GM21423 (cell line): ENCODE measurements around the gene IPO5.
"Not testable (repeated sequence)": the region's sequence is repeated elsewhere in the genome, so short reads cannot be mapped to it uniquely, and the experiment has no call there.

Experiments
- ATAC-seq: cut with Tn5 transposase; IDR thresholded peaks from one replicate; pipeline ENCODE4 v1.9.1; 2021; ENCODE audit warnings: mild to moderate bottlenecking, moderate library complexity; ENCODE audit not compliant: unreplicated experiment

Gene IPO5

DNA sequence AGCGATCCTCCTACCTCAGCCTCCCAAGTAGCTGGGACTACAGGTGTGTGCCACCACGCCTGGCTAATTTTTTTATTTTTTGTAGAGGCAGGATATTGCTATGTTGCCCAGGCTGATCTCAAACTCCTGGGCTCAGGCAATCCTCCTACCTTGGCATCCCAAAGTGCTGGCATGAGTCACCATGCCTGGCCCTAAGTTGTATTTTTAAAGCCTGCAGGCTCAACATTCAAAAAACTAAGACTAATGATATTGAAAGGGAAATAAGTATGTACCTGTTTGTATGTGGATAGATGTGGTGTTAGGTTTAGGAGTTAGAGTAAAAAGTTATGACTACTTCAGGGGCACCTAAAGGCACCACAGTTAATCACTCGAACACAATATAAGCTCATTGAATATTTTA, 5.4 kb upstream of the IPO5 start:
- no peak for ATAC-seq

DNA sequence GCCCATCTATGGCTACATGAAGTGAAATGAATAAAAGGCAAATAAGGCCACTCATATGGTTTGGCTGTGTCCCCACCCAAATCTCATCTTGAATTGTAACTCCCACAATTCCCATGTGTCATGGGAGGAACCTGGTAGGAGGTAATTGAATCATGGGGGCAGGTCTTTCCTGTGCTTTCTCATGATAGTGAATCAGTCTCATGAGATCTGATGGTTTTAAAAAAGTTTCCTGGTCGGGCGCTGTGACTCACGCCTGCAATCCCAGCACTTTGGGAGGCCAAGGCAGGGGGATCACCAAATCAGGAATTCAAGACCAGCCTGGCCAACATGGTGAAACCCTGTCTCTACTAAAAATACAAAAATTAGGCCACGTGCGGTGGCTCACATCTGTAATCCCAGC, 4.2 kb upstream of the IPO5 start:
- not testable (repeated sequence) for ATAC-seq

DNA sequence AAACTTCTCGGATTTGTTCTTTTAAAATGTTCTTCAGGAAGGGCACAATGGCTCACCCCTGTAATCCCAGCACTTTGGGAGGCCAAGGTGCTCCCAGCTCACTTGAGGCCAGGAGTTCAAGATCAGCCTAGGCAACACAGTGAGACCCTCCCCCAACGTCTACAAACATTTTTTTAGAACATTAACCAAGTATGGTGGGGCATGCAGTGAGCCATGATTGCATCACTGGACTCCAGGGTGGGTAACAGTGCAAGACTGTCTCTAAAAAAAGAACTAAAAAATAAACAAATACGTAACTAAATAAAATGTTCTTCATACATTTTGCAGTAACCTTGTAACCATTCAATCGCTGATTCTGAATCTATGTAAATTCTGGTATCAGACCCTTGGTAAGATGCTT, 2.1 kb upstream of the IPO5 start:
- no peak for ATAC-seq

DNA sequence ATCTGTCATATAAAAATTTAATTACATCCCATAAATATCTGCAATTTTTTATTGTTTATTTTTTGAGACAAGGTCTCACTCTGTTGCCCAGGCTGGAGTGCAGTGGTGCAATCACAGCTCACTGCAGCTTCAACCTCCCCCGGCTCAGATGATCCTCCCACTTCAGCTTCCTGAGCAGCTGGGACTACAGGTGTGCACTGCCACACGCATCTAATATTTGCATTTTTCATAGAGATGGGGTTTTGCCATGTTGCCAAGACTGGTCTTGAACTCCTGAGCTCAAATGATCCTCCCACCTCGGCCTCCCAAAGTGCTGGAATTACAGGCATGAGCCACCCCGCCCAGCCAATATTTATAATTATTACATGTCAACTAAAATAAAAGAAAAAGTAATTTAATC, 644 bp upstream of the IPO5 start:
- peak; percentile 65 for ATAC-seq

DNA sequence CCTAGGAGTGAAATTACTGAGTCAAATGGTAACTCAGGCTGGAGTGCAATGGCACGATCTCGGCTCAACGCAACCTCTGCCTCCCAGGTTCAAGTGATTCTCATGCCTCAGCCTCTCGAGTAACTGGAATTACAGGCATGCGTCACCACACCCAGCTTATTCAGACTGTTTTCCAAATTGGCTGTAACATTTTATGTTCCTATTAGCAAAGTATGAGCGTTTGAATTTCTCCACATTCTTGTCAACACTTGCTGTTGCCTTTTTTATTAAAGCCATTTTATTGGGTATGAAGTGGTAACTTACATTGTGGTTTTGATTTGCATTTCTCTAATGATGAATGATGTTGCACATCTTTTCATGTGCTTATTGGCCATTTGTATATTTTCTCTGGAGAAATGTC, 7.9 kb downstream of the IPO5 start:
- no peak for ATAC-seq

DNA sequence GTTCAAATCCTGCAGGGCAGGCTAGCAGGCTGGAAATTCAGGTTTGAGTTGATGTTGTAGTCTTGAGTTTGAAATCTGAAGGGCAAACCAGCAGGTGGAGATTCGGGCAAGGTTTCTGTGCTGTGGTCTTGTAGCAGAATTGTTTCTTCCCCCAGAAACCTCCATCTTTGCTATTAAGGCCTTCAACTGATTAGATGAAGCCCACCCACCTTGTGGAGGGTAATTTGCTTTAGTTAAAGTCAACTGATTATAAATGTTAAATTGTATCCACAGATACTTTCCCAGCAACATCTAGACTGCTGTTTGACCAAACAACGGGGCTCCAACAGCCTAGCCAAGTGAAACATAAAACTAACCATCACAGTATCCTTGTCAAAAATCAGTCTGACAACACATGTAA, 9.4 kb downstream of the IPO5 start:
- no peak for ATAC-seq

DNA sequence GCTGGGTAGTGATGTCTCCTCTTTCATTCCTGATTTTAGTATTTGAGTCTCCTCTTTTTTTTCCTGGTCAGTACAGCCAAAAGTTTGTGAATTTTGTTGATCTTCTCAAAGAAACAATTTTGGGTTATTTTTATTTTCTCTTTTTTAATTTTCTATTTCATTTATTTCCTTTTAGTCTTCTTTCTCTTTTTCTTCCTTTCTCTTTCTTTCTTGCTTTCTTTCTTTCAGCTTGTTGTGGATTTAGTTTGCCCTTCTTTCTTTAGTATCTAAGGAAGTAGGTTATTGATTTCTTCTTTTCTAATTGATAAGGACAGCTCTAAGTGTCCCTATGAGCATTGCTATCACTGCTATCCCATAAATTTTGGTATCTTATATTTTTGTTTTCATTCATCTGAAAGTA, 13.8 kb downstream of the IPO5 start:
- no peak for ATAC-seq

DNA sequence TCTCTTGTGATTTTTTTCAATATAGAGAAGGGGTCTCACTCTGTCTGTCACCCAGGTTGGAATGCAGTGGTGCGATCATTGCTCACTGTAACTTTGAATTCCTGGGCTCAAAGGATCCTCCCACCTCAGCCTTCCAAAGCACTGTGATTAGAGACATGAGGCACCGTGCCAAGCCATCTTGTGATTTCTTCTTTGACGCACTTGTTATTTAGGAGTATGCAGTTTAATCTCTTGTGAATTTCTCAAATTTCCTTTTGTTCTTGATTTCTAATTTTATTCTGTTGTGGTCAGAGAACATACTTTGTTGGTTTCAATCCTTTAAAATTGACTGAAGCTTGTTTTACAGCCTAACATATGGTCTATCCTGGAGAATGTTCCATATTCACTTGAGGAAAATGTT, 14.5 kb downstream of the IPO5 start:
- no peak for ATAC-seq

DNA sequence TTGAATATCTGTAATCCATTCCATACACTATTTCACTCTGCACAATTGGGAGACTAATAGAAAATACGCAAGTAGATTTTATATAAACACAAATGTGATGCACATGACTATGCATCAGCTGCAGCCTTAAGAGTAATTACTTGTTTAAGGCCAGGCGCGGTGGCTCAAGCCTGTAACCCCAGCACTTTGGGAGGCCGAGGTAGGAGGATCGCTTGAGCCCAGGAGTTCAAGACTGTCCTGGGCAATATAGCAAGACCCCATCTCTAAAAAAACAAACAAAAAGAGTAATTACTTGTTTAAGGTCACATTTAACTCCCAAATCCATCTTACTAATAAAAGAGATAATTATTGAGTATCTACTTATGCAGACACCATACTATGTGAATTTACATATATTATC, 18.0 kb downstream of the IPO5 start:
- ATAC-seq: no peak

DNA sequence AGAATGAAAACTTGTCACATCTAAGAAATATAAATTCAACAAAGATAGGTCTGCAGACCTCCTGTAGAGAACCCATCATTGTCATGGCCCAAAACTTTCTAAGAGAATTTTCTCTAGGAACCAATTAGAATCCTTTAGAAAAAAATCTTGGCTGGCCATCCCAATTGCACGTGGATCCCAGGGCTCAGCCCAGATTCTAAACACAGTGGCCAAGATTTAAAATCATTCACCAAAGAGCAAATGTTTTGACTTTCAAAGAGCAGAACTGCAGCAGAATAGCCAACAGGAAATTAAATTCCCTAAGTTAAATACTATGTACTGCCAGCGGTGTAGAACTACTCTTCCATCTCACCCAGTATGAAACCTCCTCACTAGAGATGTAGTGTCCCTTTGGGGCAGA, 21.3 kb downstream of the IPO5 start:
- no peak for ATAC-seq

DNA sequence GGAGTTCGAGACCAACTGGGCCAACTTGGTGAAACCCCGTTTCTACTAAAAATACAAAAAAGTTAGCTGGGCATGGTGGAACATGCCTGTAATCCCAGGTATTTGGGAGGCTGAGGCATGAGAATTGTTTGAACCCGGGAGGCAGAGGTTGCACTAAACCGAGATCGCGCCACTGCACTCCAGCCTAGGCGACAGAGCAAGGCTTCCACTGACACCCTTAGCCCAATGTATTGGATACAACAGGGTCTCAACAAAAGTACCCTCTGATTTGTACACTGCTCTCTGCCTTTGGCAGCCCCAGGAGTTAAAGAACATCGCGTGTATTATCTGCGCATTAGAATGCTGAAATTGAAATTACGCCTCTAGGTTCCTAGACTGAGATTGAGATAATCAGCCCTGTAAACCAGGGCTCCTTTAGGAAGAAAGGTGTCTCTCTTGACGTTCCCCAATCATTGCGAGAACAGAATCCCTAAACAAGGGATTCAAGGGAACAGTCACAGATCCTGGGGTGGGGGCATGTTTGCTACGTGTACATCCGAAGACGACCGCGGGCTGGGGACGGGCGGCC, 21.9 kb downstream of the IPO5 start:
- ATAC-seq: peak; percentile 0

DNA sequence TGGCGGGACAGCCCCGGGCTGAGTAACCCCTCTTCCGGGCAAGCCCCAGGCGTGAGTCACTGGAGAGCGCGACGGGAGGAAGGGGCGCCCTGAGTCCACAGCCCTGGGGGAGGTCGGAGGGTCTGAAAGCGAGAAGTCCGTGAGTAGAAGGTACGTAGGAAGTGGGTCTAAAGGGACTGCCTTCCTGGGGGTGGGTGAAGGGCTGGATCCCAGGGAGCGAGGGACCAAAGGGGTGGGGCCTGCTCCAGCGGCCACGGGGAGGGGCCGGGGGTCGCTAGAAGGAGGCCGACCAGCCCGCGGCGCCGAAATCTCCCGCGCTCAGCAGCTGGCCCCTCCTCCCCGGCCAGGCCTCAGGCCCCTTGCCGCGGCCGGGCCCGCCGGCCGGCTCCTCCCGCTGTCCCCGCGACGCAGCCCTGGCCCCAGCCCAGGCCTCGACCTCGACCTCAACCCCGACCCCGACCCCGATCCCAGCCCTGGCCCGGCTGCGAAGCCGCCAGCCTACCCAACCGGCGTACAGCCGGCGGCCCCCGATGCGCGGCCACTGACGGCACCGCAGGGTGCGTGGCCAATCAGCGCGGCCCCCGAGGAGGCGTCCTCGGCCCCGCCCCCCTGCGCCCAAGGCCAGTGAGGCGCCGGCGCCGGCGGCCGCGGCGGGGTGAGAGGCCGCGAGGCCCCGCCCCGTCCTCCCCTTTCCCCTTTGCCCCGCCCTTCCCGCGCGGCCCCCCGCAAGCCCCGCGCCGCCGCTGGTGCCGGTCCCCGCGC, 22.6 kb downstream of the IPO5 start:
- ATAC-seq: peak; percentile 88

DNA sequence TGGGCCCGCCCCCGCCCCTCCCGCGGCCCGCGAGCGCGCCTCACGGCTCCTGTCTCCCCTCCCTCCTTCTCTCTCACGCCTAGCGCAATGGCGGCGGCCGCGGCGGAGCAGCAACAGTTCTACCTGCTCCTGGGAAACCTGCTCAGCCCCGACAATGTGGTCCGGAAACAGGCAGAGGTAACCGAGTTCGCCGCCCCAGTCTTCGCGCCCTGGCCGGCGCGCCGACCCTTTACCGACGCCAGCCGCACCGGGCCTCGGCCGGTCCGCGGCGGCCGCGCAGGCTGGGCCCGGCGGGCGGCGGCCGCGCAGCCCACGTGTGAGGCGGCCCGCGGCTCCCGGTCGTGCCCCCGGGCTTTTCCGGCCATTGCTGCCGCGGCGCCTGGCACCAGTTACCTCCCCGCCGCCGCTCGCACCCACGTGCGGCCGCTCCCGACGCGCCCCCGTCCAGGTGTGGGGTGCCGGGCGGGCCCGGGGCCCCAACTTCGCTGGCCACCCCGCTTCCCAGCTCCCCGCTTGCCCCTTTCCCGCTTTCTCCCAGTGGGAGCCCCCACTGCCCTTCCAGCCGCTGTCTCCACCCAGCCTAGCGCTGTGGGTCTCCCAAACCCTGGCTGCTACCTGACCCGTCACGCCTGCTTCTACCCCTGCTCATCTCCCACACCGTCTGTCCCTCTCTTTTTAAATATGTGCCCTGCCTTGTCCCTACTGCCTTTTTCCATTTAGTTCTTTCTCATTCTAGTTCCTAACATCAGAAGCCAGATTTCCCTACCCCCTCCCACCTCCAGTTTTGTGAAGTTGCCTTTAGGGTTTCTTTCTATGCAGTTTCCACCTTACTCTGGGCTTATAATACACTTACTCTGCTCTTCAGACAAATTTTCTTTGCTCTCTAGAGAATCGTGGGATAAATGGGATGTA, 23.4 kb downstream of the IPO5 start:
- peak; percentile 29 for ATAC-seq

DNA sequence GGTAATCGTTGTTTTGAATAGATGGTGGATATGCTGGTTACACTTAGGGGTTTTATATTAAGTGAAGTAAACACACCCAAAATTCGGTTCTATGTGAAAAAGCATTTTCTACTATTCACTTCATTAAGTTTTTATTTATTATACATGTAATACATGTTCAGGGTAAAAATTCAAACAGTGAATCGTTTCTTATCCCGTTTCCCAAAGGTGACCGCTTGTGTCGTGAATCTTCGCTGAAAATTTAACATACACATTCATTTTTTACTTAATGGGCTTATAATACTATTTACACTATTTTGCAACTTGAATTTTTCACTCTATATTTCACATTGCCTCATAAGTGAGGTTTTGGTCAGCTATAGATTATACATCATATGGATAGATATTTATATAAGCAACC, 24.5 kb downstream of the IPO5 start:
- ATAC-seq: no peak

DNA sequence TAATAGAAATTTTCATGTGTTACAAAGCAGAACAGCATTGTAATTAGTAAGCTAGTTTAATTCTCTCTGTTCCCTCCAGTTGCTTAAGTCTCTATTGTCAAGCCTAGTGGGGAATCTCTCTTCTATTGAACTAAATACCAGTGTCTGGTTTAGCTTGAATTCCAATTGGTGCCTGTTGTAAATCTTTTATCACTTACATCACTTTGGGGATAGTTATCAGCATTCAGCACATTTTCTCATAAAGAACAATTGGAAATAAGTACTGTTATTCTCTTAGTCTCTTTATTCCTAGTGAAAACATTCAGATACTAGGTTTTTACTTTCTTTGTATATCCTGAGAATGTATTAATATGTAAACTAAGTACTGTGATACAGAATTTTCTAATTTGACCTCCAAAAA, 25.2 kb downstream of the IPO5 start:
- no peak for ATAC-seq

DNA sequence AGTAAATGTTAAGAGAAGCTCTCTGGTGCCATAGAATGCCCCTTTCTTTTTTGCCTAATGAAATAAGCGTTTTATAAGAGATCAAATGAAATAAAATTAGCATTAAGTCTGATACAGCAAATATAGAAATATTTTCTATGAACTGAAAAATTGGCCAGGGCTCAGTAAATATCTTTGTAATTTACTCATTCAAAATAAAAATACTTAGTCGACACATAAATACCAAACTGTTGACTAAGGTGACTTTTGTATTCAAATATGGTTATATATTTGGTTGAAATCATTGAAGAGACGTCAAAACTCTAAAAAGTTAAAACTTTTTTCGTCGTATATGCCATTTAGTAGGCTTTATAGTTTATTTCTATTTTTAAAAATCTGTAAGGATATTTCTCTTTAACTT, 25.6 kb downstream of the IPO5 start:
- no peak for ATAC-seq

DNA sequence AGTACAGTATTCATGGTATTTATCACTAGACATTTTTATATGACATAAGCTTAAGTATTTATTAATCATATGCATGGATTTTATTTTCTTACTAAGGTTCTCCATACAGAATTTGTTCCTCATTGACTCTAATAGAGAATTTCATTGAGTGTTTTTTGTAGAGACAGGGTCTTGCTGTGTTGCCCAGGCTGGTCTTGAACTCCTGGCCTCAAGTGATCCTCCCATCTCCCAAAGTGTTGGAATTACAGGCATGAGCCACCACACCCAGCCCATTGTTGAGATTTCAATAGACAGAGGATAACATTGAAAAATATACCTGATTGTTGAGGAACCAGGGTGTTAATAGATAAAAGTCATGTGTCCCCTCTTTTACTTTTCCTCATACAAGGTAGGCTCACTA, 26.1 kb downstream of the IPO5 start:
- no peak for ATAC-seq

DNA sequence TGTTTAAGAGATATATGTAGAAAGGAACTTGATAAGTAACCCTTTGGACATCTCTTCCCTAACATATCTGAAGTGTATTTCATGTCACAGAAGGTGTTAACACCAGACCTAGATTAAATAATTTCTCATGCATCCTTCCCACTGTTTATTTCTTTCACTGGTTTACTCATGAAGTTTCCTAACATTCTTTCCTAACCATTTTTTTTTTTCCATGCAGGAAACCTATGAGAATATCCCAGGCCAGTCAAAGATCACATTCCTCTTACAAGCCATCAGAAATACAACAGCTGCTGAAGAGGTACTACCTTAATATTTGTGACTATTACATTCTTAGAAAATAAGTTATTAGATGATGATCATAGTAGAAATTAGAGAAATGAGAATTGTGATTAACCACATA, 28.8 kb downstream of the IPO5 start:
- no peak for ATAC-seq

DNA sequence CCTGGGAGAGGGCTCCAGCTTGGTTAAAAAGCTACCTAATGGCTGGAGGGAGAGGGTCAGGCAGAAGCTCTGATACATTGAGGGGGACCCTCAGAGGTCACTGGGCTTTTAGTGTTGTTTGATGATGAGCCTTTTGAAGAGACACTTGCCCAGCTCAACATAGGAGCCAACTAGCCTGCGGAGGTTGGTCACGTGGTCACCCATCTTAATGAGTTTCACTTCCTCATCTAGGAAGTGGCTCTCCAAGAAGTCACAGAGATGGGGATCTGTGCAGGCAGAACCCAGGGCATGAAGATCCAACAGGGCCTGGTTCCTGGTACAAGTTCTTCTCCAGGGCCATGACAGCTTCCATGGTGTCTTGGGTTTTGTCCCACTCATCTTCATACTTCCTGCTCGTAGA, 33.4 kb downstream of the IPO5 start:
- ATAC-seq: peak; percentile 94

DNA sequence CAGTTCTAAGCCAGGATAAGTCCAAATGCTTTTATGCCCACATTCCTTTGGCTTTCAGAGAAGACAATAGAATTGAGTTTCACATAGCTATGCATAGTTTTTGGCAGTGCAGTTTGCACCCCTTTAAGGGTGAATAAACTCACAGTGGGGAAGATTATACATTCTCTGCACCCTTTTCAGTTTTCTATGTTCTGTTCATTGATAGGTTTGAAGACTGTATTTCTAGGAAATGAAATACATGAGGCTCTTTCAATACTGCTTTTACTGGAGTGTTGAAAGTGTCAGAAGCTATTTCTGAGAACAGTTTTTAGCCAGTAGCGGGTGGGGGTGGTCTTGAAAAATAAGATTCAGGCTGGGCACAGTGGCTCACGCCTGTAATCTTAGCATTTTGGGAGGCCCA, 46.2 kb downstream of the IPO5 start:
- no peak for ATAC-seq

DNA sequence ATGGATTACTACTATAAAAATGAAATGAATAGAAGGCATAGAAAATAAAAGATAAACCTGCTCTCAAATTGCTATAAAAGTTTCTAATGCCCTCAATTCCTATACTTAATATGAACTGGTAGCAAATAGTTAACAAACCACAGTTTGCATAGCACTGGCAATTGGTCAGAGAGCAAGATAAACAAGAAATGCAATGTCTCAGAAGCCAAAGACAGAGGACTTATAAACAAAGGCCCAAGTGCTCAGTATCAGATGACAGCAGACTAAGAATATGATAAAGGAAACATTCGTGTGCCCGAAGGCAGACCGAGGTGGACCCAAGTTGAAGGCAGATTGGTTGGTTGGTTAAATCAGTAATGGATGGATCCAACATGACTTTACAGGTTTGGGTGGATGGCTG, 50.6 kb downstream of the IPO5 start:
- ATAC-seq: no peak

DNA sequence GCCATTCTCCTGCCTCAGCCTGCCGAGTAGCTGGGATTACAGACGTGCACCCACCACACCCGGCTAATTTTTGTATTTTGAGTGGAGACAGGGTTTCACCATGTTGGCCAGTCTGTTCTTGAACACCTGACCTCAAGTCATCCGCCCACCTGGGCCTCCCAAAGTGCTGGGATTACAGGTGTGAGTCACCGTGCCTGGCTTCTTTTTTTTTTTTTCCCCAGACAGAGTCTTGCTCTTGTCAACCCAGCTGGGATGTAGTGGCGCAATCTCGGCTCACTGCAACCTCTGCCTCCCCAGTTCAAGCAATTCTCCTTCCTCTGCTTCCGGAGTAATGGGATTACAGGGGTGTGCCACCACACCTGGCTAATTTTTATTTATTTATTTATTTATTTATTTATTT, 51.5 kb downstream of the IPO5 start:
- ATAC-seq: not testable (repeated sequence)
